Colonic mucosa (tissue), 4 donors: ENCODE measurements around the gene PSMA5. TPM values are rescaled to one million over a fixed set of nuclear protein-coding genes. Genes with fewer than 3 reads are reported as not detected.
"Not testable (repeated sequence)": the region's sequence is repeated elsewhere in the genome, so short reads cannot be mapped to it uniquely, and the experiment has no call there.

Experiments
- DNase-seq: peaks from one replicate; pipeline ENCODE4 v3.0.0-alpha.2; 2020
- H3K27ac ChIP-seq: fragments of 200-600 bp; one replicate; pipeline ENCODE4 v1.8.0; 2021
- H3K27me3 ChIP-seq: fragments of 200-600 bp; one replicate; pipeline ENCODE4 v1.8.0; 2021
- H3K36me3 ChIP-seq: fragments of 200-600 bp; one replicate; pipeline ENCODE4 v1.8.0; 2021
- H3K4me1 ChIP-seq: fragments of 200-600 bp; one replicate; pipeline ENCODE4 v1.8.0; 2021; ENCODE audit warnings: mild to moderate bottlenecking
- H3K4me3 ChIP-seq: fragments of 200-600 bp; one replicate; pipeline ENCODE4 v1.8.0; 2021
- H3K9ac ChIP-seq, 2 donors: one replicate each; pipeline ENCODE4 v1.7.0; 2013; ENCODE audit warnings: control low read depth in 2 of 2, low read depth in 2 of 2, low read length in 2 of 2
- H3K9me3 ChIP-seq: fragments of 200-600 bp; one replicate; pipeline ENCODE4 v1.8.0; 2021
- CTCF ChIP-seq: fragments of 200-600 bp; IDR thresholded peaks from one replicate; pipeline ENCODE4 v1.8.0; 2022; ENCODE audit warnings: antibody characterized with exemption, mild to moderate bottlenecking
- intact Hi-C: fragments of 100-400 bp; cut with DNase I; formaldehyde crosslinking; loops from one replicate; pipeline ENCODE4 v1.14.1; 2022
- total RNA-seq, 2 donors: library from RNA; stranded (reverse); fragmentation: NEBNext Ultra II Directional in 1 of 2; extraction: Animal tissue kit (Norgen Biotek cat#: 25700) in 1 of 2; gene quantifications; one replicate each; pipeline ENCODE4 v1.2.1, GENCODE V29; 2021
- donor health status: healthy.
- donor health status: DM: no; HTN: no; CAD: no.
- donor health status: DM: no; HTN: no; CAD: no.

Gene PSMA5
- total RNA-seq = 100 to 1,000 TPM in 1 of 2 donors, 10 to 100 TPM in 1; 93.9 to 163 TPM

- H3K36me3 ChIP-seq = no peaks in the 10 kb centered on the region
- peaks cover 18% of the 10 kb centered on the region for H3K4me1 ChIP-seq
- H3K27me3 ChIP-seq = no peaks in the 10 kb centered on the region
- TF ChIP-seq CTCF = no peak
- DNase-seq = peak; percentile 97
- H3K27ac ChIP-seq = peak within 1 kb of the TSS; percentile 93
- peak within 1 kb of the TSS; percentile 53 to 86 for H3K9ac ChIP-seq
- peak within 1 kb of the TSS; percentile 92 for H3K4me3 ChIP-seq
- H3K9me3 ChIP-seq = no peaks in the 10 kb centered on the region
- intact Hi-C loops = loop anchor here (10.0 kb wide), 1 partner anchor 108 kb away; the partner anchor contains the start of gene GPR61
These were observed at the start of gene PSMA5 for GRCh38 chr1:109426281-109427170. PSMA5 (minus strand) TSS chr1:109426448; CDS start chr1:109426330, 118 bp downstream.

- Histone ChIP-seq H3K4me1 (no peaks in the 10 kb centered on the region), H3K27ac (no peak overlapping the region), H3K4me3 (no peak overlapping the region), H3K9ac (no peak overlapping the region), H3K36me3 (no peaks in the 10 kb centered on the region), H3K27me3 (no peaks in the 10 kb centered on the region), H3K9me3 (no peaks in the 10 kb centered on the region)
- intact Hi-C loops = loop anchor here (5.0 kb wide), 1 partner anchor 43 kb away; no protein-coding TSS in a partner anchor
- TF ChIP-seq CTCF = no peak
- DNase-seq = no peak
These were observed 49.0 kb upstream of the PSMA5 start for GRCh38 chr1:109475261-109475660.

GRCh38 chr1:109474697-109475096 is 48.4 kb upstream of the PSMA5 start:
- Histone ChIP-seq H3K9me3 (no peaks in the 10 kb centered on the region), H3K4me3 (no peak overlapping the region), H3K27me3 (no peaks in the 10 kb centered on the region), H3K36me3 (no peaks in the 10 kb centered on the region), H3K27ac (no peak overlapping the region), H3K9ac (no peak overlapping the region), H3K4me1 (no peaks in the 10 kb centered on the region)
- TF ChIP-seq CTCF = no peak
- intact Hi-C loops = loop anchor here (5.0 kb wide), 1 partner anchor 42 kb away; no protein-coding TSS in a partner anchor
- no peak for DNase-seq

GRCh38 chr1:109473284-109474057 is 47.2 kb upstream of the PSMA5 start:
- not testable (repeated sequence) for DNase-seq

GRCh38 chr1:109472779-109473178 is 46.5 kb upstream of the PSMA5 start:
- Histone ChIP-seq H3K27ac (no peak overlapping the region), H3K4me1 (no peaks in the 10 kb centered on the region), H3K9me3 (no peaks in the 10 kb centered on the region), H3K36me3 (no peaks in the 10 kb centered on the region), H3K9ac (no peak overlapping the region), H3K27me3 (no peaks in the 10 kb centered on the region), H3K4me3 (no peak overlapping the region)
- intact Hi-C loops = no loop called here
- DNase-seq = no peak
- TF ChIP-seq CTCF = no peak

More at GRCh38 chr1:109473284-109474057, 47.2 kb upstream of the PSMA5 start:
- H3K4me3 ChIP-seq, H3K36me3 ChIP-seq, H3K9ac ChIP-seq, intact Hi-C loops, H3K27me3 ChIP-seq, H3K4me1 ChIP-seq, H3K9me3 ChIP-seq, H3K27ac ChIP-seq: not testable (repeated sequence)
